ENCODE results near the gene NKIRAS2.

The NKIRAS2 gene

GRCh38 chr17:42039794-42040763, 20.2 kb downstream of the NKIRAS2 start:
- DNase-seq (ENCODE audit: extremely low spot score): no peak
- ChIA-PET POLR2A (interaction anchor here (0.6 to 1.6 kb wide), 3 partner anchors 9 to 20 kb away, joined by 3 to 4 read pairs (median 4); partner anchors contain the start of gene NKIRAS2), CTCF (interaction anchor here (0.7 to 9.8 kb wide), 11 partner anchors 9 to 59 kb away, joined by 3 to 77 read pairs (median 6); partner anchors contain the start of gene NKIRAS2)
- TF ChIP-seq CTCF (IDR thresholded peaks at IDR 0.05; ENCODE audit: control extremely low read depth, extremely low read depth, low read depth, missing control alignments): no peak

GRCh38 chr17:42040818-42041217, 20.9 kb downstream of the NKIRAS2 start:
- DNase-seq (ENCODE audit: extremely low spot score): no peak
- POLR2A ChIA-PET: interaction anchor here (1.6 kb wide), 1 partner anchor 21 kb away, joined by 4 read pairs; the partner anchor contains the start of gene NKIRAS2
- CTCF ChIA-PET: interaction anchor here (1.1 to 9.8 kb wide), 9 partner anchors 9 to 58 kb away, joined by 3 to 77 read pairs (median 8); partner anchors contain the start of gene NKIRAS2
- no peak for TF ChIP-seq CTCF (IDR thresholded peaks at IDR 0.05; ENCODE audit: control extremely low read depth, extremely low read depth, low read depth, missing control alignments)

GRCh38 chr17:42041619-42042018, 21.7 kb downstream of the NKIRAS2 start:
- no peak for DNase-seq (ENCODE audit: extremely low spot score)
- POLR2A ChIA-PET: interaction anchor here (1.6 kb wide), 1 partner anchor 22 kb away, joined by 4 read pairs; the partner anchor contains the start of gene NKIRAS2
- no peak for TF ChIP-seq CTCF (IDR thresholded peaks at IDR 0.05; ENCODE audit: control extremely low read depth, extremely low read depth, low read depth, missing control alignments)
- CTCF ChIA-PET: interaction anchor here (0.8 to 9.8 kb wide), 11 partner anchors 8 to 57 kb away, joined by 3 to 77 read pairs (median 6); partner anchors contain the start of genes DNAJC7 and NKIRAS2

GRCh38 chr17:42042598-42043319, 22.9 kb downstream of the NKIRAS2 start:
- DNase-seq (ENCODE audit: extremely low spot score): no peak
- no peak for TF ChIP-seq CTCF (IDR thresholded peaks at IDR 0.05; ENCODE audit: control extremely low read depth, extremely low read depth, low read depth, missing control alignments)
- ChIA-PET CTCF (interaction anchor here (0.9 to 9.8 kb wide), 2 partner anchors 18 to 23 kb away, joined by 3 to 77 read pairs; no protein-coding TSS in a partner anchor), POLR2A (no interaction called here)

GRCh38 chr17:42045719-42046118, 25.8 kb downstream of the NKIRAS2 start:
- no peak for DNase-seq (ENCODE audit: extremely low spot score)
- TF ChIP-seq CTCF (IDR thresholded peaks at IDR 0.05; ENCODE audit: control extremely low read depth, extremely low read depth, low read depth, missing control alignments): no peak
- POLR2A ChIA-PET: no interaction called here
- CTCF ChIA-PET: interaction anchor here (0.8 to 3.2 kb wide), 7 partner anchors 10 to 115 kb away, joined by 3 to 16 read pairs (median 3); partner anchors contain the start of gene ODAD4

GRCh38 chr17:42047343-42047742, 27.5 kb downstream of the NKIRAS2 start:
- POLR2A ChIA-PET: no interaction called here

More at GRCh38 chr17:42047343-42047742, 27.5 kb downstream of the NKIRAS2 start:
- CTCF ChIA-PET: interaction anchor here (1.1 to 3.2 kb wide), 2 partner anchors 20 to 27 kb away, joined by 3 to 16 read pairs; partner anchors contain the start of gene NKIRAS2
- no peak for TF ChIP-seq CTCF (IDR thresholded peaks at IDR 0.05; ENCODE audit: control extremely low read depth, extremely low read depth, low read depth, missing control alignments)
- DNase-seq (ENCODE audit: extremely low spot score): no peak
